Activated T-helper 9 cell treated with anti-CD3 and anti-CD28 coated beads, Interleukin-2, amount 50 U/mL, for 16 hours (primary cell): ENCODE measurements around the gene NTN5.

ENCODE experiments used
- DNase-seq: peaks from one replicate; pipeline ENCODE4 v3.0.0-alpha.2; 2020; ENCODE audit warnings: low read depth

Gene NTN5

GRCh38 chr19:48629599-48630295 is 43.1 kb downstream of the NTN5 start:
- no peak for DNase-seq

GRCh38 chr19:48629297-48629598 is 43.6 kb downstream of the NTN5 start:
- no peak for DNase-seq

GRCh38 chr19:48628486-48629296 is 44.1 kb downstream of the NTN5 start:
- no peak for DNase-seq

- no peak for DNase-seq
Observed at GRCh38 chr19:48627865-48628314, 44.9 kb downstream of the NTN5 start.

GRCh38 chr19:48627201-48627864 is 45.5 kb downstream of the NTN5 start:
- DNase-seq, result no peak

GRCh38 chr19:48625891-48626327 is 46.9 kb downstream of the NTN5 start:
- DNase-seq, result no peak

- DNase-seq, result no peak
Observed at GRCh38 chr19:48624791-48625723, 47.8 kb downstream of the NTN5 start.

- DNase-seq, result peak; percentile 96
Observed at GRCh38 chr19:48624067-48624594, 48.7 kb downstream of the NTN5 start.

- no peak for DNase-seq
Observed at GRCh38 chr19:48623556-48624066, 49.2 kb downstream of the NTN5 start.

- no peak for DNase-seq
Observed at GRCh38 chr19:48619692-48620585, 52.9 kb downstream of the NTN5 start.

- peak; percentile 93 for DNase-seq
Observed at GRCh38 chr19:48618916-48619691, 53.7 kb downstream of the NTN5 start, which contains the start of the genes RPL18 and SPHK2. Gene RPL18, minus strand, starts transcription at chr19:48619178. Its CDS starts 35 bp downstream, at chr19:48619143. Gene SPHK2, plus strand, starts transcription at chr19:48619506. Its CDS starts 1,009 bp downstream, at chr19:48620515.

GRCh38 chr19:48618278-48618915 is 54.4 kb downstream of the NTN5 start:
- no peak for DNase-seq

- DNase-seq, result no peak
Observed at GRCh38 chr19:48617146-48617937, 55.5 kb downstream of the NTN5 start.

GRCh38 chr19:48616491-48617056 is 56.2 kb downstream of the NTN5 start:
- no peak for DNase-seq

GRCh38 chr19:48616041-48616436 is 56.8 kb downstream of the NTN5 start:
- no peak for DNase-seq

GRCh38 chr19:48615231-48616040 is 57.4 kb downstream of the NTN5 start:
- DNase-seq, result no peak
